ENCODE results near the gene POU6F1.
"Not testable (repeated sequence)": the region's sequence is repeated elsewhere in the genome, so short reads cannot be mapped to it uniquely, and the experiment has no call there.

The POU6F1 gene

DNA sequence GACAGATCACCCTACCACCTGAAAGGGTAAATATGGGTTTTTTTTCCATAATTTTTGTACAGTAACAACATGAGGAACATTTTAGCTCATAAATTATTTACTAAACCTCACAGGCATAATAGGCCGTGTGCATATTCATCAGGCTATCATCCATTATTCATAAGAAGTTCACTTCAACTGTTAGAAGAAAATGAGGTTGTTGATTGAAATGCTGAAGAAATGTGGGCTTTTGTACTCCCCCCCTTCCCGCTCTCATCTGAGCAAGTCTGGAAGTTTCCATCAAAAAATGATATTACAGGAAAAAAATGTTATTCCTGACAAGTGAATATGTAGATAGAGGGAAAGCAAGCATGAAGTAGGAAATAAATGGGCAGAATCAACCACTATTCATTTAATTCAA is 7.9 kb upstream of the POU6F1 start:
- no peak for DNase-seq

DNA sequence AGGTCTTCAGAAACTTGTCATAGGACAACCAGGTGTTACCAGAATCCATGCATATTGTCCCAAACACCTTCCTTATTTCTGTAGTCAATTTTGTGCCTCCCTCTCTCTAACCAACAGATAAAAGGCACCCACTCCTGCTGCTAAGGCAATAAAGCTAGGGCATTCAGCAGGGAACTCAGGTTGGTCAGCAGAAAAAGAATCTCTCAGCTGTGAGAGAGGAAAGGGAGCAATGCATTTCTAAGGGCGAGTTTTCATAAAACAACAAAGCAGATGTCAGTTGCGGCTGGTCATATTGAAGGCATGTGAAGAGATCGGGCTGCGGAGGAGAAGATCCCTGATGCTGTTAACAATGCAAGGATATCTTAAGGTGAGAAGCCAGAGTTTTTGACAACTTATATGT is 7.4 kb upstream of the POU6F1 start:
- no peak for DNase-seq

GRCh38 chr12:51224625-51225024 is 6.8 kb upstream of the POU6F1 start:
- no peak for DNase-seq

DNA sequence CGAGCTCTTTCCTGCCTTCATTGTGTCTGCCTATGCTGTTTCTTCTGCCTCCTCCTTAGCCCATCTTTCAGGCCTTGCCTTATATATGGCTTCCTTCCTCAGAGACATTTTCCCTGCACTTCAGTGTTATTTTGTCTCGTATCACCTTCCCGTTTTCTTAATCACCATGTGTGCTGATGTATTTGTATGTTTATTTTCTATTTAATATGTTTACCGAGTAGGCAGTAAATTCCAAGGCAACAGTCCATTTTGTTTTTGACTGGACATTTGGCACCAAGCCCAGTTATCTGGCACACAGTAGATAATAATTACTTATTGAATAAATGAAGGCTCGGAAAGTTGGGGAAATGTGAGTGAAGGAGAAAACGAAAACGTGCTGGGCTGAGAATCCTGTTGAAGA is 4.6 kb upstream of the POU6F1 start:
- DNase-seq: no peak

DNA sequence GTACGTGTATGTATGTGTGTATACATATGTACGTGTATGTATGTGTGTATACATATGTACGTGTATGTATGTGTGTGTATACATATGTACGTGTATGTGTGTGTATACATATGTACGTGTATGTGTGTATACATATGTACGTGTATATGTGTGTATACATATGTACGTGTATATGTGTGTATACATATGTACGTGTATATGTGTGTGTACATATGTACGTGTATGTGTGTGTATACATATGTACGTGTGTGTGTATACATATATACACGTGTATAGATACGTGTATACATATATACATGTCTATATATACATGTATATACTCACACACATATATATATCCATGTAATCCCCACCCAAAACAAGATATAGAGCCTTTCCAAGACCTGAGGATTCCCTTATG is 2.0 kb upstream of the POU6F1 start:
- DNase-seq: not testable (repeated sequence)

DNA sequence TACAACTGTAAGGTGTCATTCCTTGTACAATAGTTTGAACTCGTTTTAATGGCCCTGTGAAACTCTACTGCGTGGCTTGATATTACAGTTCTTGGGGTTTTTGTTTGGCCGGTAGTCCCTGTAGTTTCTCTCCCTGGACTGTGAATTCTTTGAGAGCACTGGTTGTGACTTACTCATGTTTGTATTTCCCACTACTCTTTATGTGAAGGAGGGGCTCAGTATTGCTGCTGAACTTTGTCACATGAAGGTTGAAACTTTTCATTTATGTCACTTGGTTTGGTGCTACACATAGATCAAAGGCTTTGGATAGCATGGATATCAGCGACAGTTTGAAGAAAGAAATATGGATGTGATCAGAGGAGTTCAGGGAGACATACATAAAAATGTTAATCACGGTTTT is 1.5 kb upstream of the POU6F1 start:
- DNase-seq: no peak

- DNase-seq: no peak
Observed at GRCh38 chr12:51218607-51219161, 822 bp upstream of the POU6F1 start.

DNA sequence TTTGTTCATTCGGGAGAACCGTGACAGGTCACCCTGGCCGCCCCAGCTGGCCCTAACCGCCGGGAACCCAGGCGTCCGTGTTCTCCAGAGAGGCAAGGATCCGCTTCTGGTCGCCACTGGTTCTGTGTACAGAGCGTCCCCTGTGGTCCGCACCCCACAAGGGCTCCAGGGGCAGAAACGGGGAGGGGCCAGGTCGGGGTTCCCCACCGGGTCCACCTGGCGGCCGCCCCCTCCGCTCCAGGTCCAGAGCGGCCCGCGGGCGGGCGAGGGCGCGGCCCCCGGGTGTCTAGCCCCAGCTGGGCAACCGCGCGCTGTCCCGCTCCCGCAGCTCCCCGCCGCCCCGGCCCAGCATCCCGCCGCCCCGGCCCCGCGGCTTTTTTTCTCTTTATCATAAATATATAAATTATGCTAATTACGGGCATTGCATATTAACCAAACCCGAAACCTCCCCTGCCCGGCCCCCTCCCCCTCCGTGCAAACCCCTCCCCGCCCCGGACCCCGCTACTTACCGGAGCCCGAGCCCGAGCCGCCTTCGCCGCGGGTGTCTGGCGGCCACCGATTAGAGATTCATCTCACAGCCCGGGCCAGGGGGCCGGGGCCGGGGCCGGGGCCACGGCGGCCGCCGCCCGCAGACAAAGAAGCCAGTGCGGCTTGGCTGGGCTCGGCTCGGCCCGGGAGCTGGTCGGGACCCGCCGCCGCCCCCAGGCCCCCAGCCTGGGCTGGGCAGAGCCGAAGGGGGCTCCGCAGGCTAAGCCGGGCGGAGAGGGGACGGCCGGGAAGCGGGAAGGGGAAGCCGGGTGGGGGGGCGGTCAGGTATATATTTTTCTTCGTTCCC is 512 bp downstream of the POU6F1 start:
- DNase-seq: peak; percentile 37

- DNase-seq: no peak
Observed at GRCh38 chr12:51216642-51217041, 1.2 kb downstream of the POU6F1 start.

DNA sequence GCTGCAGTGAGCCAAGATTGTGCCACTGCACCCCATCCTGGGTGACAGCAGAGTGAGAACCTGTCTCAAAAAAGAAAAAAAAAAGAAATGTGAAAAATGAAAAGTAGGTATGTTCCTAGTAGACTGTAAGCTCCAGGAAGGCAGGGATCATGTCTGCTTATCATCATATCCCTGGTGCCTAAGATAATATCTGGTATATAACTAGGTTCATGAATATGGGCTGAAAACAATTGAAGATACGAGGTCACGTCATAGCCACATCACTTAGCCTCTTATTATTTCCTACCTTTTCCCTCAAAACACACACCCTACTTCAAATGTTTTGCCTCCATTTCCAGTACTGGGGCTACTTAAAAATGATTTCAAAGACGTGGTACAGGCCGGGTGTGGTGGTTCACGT is 3.0 kb downstream of the POU6F1 start:
- no peak for DNase-seq

- no peak for DNase-seq
Observed at GRCh38 chr12:51210690-51211395, 7.0 kb downstream of the POU6F1 start.

- no peak for DNase-seq
Observed at GRCh38 chr12:51209259-51209658, 8.6 kb downstream of the POU6F1 start.

GRCh38 chr12:51208016-51208660 is 9.7 kb downstream of the POU6F1 start:
- no peak for DNase-seq

DNA sequence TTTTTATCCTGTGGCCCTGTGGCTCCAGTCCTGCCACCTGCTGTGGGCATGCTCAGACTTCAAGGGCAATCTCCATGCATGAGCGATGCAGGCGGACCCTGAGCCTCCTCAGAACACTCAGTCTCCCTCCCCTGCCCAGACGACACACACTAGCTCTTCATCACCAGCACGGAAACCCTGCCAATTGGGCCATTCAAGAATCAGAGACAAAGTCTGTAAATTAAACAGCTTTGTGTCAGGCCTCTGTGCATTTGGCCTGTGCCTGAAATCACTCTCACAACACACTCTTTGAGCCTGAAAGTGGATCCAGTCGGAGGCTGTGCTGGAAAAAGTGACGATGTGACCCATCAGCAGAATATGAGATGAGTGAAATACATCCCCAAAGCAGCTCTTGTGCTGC is 12.5 kb downstream of the POU6F1 start:
- no peak for DNase-seq

DNA sequence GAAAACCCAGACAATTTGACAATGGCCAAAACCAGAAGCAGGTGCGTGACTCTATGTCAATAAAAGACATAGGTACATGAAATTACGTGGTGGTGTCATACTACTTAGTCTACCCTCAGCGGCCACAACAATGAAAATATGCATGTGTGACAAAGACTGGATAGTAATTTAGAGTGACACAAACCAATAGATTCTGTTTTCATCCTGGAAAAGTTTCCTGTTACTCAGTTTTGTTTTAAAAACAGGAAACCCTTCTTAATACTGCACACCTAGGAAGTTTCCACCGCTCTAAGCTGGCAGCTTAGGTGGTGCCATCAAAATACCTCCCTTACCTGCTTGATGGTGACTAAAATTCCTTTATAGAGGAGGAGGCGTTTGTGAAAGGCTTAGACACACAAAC is 15.1 kb downstream of the POU6F1 start:
- no peak for DNase-seq

DNA sequence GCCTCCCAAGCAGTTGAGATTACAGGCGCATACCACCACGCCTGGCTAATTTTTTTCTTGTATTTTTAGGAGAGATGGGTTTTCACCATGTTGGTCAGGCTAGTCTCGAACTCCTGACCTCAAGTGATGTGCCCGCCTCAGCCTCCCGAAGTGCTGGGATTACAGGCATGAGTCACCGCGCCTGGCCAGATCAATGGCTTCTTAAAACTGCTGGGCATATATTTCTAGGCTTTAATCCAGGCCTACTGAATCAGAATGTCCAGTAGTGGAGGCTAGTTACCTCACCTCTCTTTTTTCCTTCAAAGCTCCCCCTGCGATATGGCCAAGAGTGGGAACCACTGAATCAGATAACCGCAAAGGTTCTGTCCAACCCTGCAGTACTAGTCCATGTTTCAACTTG is 17.1 kb downstream of the POU6F1 start:
- DNase-seq: no peak

DNA sequence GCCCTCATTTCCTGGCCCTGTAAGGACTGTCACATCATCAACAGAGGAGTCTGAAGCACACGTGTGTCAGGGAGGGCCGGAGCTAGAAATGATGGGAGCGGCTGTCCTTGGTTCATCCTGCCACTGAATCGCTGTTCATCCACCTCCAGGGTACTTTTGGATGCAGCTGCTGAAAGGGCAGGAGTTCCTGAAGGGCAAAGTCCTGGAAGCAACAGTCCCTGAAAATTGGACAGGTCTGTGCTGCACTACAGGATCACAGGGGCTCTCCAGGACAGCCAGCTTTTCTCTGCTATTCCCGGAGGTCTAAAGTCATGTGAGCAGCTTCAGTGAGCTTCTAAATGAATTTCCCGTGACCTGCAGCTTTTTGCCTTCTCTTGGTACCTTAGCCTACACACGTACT is 17.7 kb downstream of the POU6F1 start:
- no peak for DNase-seq

GRCh38 chr12:51199366-51199945 is 18.4 kb downstream of the POU6F1 start:
- DNase-seq: no peak

- DNase-seq: no peak
Observed at GRCh38 chr12:51198568-51199365, 19.1 kb downstream of the POU6F1 start.

DNA sequence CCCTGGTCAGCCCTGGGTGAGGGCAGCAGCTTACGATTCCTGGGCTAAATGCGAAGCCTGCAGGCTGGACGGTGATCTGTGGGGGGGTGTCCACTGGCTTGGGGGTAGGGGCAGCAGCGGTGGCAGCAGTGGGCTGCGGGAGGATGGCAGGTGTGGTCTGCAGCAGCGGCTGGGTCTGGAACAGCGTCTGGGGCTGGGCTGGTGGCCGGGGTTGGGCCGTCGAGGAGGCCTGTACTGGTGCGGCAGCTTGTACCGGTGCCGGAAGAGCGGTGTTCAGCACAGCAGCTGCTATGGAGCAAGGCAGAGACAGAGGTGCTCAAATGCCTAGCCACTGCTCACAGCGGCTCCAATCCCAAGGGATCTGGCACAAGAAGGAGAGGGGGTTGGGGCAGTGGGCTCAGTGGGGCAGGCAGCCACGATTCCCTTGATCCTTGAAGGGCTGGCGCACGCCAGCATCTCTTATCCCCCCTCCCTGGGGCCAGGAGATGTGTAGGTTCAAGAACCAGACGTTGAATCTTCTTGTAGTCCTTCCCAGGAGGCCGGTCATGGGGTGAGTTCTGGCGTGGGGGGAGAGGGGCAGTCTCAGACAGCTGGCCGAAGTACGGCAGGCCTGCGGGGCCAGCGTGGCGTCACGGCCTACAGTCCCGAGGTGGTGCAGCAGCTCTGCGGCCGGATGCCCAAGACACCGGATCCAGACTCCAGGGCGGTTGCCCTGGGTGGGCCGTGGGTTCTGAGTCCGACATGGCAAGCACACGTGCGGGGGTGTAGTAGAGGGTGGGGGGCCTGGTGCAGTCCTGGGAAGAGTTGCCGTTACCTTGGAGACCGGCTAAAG is 19.9 kb downstream of the POU6F1 start:
- DNase-seq: no peak

DNA sequence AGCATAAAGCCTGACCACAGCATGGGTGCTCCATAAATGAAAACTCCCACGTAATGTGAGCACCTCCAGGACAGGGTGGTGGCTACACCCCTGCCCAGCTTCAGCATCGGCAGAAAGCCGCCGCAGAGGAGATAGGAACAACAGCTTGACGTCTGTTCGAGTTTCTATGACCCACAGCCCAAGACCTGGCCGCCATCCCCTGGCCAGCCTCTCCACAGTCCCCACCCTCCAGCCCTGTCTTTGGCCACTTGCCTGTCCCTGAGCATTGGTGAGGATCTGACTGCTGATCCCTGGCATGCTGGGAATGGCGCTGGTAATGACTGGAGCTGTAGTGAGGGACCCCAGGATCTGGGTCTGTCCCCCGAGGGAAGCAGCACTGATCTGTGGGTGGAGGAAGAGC is 21.3 kb downstream of the POU6F1 start:
- no peak for DNase-seq

DNA sequence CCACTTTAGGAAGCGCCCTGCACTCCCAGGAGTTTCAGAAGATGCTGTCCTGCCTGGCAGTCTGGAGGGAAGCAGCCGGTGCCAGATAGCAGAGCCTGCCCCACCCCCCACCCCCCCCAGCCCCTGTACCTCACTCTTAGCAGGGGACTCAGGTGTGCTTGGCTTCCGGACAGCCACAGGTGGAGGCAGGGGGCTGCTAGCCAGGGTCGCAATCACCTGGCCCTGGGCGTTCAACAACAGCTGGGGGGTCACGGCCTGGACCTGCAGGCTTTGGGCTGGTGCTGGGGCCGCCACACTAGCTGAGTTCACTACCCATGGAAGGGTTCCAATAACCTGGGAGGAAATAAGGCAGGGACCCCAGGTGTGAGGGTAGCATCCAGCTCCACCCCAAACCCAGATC is 22.0 kb downstream of the POU6F1 start:
- no peak for DNase-seq

Data from NCI-H1436 (cell line).